Activated CD8-positive, alpha-beta T cell treated with anti-CD3 and anti-CD28 coated beads for 36 hours (primary cell): ENCODE results near the gene NBPF20. TPM values are rescaled to one million over a fixed set of nuclear protein-coding genes. Genes with fewer than 3 reads are reported as not detected.
"Not testable (repeated sequence)": the region's sequence is repeated elsewhere in the genome, so short reads cannot be mapped to it uniquely, and the experiment has no call there.

ENCODE experiments used
- ATAC-seq: fragments of 200-7000 bp; cut with Tn5 transposase; one replicate; pipeline ENCODE4 v1.10.0; 2021; ENCODE audit warnings: mild to moderate bottlenecking, moderate library complexity
- CTCF ChIA-PET: fragments of 350-600 bp; sonication (Branson Sonifier 250); formaldehyde crosslinking; loops from one replicate; lab custom pipeline; 2021; ENCODE audit warnings: antibody characterized with exemption; lab: Charles Lee
- POLR2A ChIA-PET: fragments of 350-600 bp; sonication (Branson Sonifier 250); formaldehyde crosslinking; loops from one replicate; lab custom pipeline; 2021; ENCODE audit warnings: antibody characterized with exemption; lab: Charles Lee
- DNase-seq: peaks from one replicate; pipeline ENCODE4 v3.0.0-alpha.2; 2020
- H3K27ac Mint-ChIP-seq: one replicate; pipeline ENCODE4 v1.8.0; 2021; ENCODE audit warnings: mild to moderate bottlenecking, mixed read lengths
- H3K27me3 Mint-ChIP-seq: one replicate; pipeline ENCODE4 v1.8.0; 2021; ENCODE audit warnings: mixed read lengths
- H3K36me3 Mint-ChIP-seq: one replicate; pipeline ENCODE4 v1.8.0; 2021; ENCODE audit warnings: low read depth, mixed read lengths
- H3K4me1 Mint-ChIP-seq: one replicate; pipeline ENCODE4 v1.8.0; 2021; ENCODE audit warnings: low read depth, mixed read lengths
- H3K4me3 Mint-ChIP-seq: one replicate; pipeline ENCODE4 v1.8.0; 2021; ENCODE audit warnings: mild to moderate bottlenecking, moderate library complexity, mixed read lengths
- H3K9me3 Mint-ChIP-seq: one replicate; pipeline ENCODE4 v1.8.0; 2021; ENCODE audit warnings: mixed read lengths
- intact Hi-C: fragments of 100-400 bp; cut with micrococcal nuclease; formaldehyde crosslinking; loops from one replicate; pipeline ENCODE4 v1.10.0; 2022
- total RNA-seq, 2 experiments: library from RNA; stranded (reverse); gene quantifications; one replicate each; pipeline ENCODE4 v1.2.3, GENCODE V29; 2021
- TF ChIP-seq, protein P1 (sequence below): fragments of 200-600 bp; IDR thresholded peaks from one replicate; pipeline ENCODE4 v1.8.0; 2022; ENCODE audit warnings: antibody characterized with exemption, mild to moderate bottlenecking

NBPF20 gene, protein sequence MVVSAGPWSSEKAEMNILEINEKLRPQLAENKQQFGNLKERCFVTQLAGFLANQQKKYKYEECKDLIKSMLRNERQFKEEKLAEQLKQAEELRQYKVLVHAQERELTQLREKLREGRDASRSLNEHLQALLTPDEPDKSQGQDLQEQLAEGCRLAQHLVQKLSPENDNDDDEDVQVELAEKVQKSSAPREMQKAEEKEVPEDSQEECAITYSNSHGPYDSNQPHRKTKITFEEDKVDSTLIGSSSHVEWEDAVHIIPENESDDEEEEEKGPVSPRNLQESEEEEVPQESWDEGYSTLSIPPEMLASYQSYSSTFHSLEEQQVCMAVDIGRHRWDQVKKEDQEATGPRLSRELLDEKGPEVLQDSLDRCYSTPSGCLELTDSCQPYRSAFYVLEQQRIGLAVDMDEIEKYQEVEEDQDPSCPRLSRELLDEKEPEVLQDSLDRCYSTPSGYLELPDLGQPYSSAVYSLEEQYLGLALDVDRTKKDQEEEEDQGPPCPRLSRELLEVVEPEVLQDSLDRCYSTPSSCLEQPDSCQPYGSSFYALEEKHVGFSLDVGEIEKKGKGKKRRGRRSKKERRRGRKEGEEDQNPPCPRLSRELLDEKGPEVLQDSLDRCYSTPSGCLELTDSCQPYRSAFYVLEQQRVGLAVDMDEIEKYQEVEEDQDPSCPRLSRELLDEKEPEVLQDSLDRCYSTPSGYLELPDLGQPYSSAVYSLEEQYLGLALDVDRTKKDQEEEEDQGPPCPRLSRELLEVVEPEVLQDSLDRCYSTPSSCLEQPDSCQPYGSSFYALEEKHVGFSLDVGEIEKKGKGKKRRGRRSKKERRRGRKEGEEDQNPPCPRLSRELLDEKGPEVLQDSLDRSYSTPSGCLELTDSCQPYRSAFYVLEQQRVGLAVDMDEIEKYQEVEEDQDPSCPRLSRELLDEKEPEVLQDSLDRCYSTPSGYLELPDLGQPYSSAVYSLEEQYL (N-terminal part only)
- 1 to 10 TPM in 1 of 2 experiments, under 1 TPM in 1; 0.69 to 1.2 TPM for total RNA-seq

DNA sequence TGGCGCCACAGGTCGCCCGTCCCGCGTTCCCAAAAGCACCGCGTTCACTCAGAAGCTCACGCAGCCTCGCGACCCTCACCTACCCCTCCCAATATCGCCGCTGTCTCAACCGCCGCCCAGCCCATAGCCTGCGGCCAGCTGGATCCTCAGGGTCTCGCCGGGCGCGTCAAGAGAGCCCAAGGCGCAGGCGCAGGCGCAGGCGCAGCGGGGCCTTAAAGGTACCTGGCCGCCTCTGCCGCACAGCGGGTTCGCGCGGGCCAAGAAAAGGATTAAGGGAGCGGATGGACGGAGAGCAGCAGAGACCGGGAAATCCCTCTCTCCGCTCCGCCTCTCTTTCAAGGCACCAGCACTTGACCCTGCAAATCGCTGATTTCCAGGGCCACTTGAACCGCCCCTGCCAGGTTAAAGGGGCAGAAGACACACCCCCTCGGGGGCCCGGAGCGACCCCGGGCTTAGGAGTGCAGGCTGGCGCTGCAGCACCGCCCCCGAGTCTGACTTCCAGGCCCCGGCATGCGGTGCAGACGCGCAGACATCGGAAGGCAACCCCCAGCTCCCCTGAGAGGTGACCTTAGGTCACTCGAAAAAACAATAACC, at the start of gene NBPF20:
Gene NBPF20 (minus strand): TSS at position 168 of the 594 bp plus-strand sequence. CDS start 20,331 bp downstream, outside the sequence.
- POLR2A ChIA-PET = interaction anchor here (0.6 kb wide), 1 partner anchor 40 kb away, joined by 4 read pairs; no protein-coding TSS in a partner anchor
- peaks cover 15% of the 10 kb centered on the region for H3K9me3 Mint-ChIP-seq
- peaks cover 32% of the 10 kb centered on the region for H3K27me3 Mint-ChIP-seq
- peaks cover 5% of the 10 kb centered on the region for H3K36me3 Mint-ChIP-seq
- CTCF ChIA-PET = no interaction called here
- DNase-seq (peak; percentile 79), ATAC-seq (peak; percentile 93)
- intact Hi-C loops = no loop called here
- TF ChIP-seq, protein P1, sequence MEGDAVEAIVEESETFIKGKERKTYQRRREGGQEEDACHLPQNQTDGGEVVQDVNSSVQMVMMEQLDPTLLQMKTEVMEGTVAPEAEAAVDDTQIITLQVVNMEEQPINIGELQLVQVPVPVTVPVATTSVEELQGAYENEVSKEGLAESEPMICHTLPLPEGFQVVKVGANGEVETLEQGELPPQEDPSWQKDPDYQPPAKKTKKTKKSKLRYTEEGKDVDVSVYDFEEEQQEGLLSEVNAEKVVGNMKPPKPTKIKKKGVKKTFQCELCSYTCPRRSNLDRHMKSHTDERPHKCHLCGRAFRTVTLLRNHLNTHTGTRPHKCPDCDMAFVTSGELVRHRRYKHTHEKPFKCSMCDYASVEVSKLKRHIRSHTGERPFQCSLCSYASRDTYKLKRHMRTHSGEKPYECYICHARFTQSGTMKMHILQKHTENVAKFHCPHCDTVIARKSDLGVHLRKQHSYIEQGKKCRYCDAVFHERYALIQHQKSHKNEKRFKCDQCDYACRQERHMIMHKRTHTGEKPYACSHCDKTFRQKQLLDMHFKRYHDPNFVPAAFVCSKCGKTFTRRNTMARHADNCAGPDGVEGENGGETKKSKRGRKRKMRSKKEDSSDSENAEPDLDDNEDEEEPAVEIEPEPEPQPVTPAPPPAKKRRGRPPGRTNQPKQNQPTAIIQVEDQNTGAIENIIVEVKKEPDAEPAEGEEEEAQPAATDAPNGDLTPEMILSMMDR = no peak
- H3K27ac Mint-ChIP-seq = peak within 1 kb of the TSS; percentile 70
- peak within 1 kb of the TSS; percentile 85 for H3K4me3 Mint-ChIP-seq
- H3K4me1 Mint-ChIP-seq = peaks cover 7% of the 10 kb centered on the region

DNA sequence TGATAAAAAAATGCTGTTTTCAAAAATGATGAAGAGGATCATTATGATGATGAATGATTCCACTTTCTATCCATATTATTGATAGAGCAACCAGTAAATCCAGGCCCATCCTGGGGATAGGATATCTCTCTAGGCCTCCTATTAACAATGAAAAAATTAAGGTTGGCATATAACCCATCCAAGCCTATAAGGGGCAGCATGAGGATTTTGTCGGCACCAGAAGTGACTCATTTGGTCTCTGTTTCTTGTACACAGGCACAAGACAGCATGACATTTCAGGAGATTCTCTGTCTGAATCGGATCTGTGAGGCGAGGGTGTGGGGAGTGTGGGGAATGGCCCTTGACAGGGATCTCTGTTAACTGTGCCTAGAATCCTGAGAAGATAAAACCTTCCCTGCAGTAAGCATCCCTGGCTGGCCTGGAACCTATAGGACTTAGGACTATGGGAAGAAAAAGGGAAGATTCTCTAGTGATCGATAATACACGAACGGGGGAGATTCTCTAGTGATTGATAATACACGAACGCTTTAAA, 49.5 kb upstream of the NBPF20 start:
- POLR2A ChIA-PET, intact Hi-C loops, H3K4me1 Mint-ChIP-seq, H3K9me3 Mint-ChIP-seq, H3K36me3 Mint-ChIP-seq, DNase-seq, H3K27ac Mint-ChIP-seq, CTCF ChIA-PET: not testable (repeated sequence)
- Mint-ChIP-seq H3K27me3 (peaks cover 13% of the 10 kb centered on the region), H3K4me3 (peak overlapping the region; percentile 73)
- peak; percentile 30 for ATAC-seq

DNA sequence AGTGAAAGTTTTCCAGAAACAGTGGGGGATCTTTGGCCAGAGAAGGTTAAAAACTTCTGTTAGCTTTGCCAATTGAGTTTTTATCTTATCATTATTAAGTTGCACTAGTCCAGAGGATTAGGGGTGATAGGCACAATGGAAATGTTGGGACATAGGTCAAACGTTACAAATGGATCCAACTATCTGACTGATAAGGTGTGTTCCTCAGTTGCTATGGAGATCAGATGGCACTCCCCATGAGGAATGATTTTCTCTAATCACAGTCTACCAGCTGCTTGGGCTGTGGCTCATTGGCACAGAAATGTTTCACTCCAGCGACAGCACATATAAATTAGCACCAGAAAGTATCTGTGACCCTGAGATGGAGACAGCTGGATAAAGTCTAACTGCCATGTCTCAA, 47.3 kb upstream of the NBPF20 start:
- H3K36me3 Mint-ChIP-seq, intact Hi-C loops, CTCF ChIA-PET, H3K9me3 Mint-ChIP-seq, H3K4me1 Mint-ChIP-seq, H3K27ac Mint-ChIP-seq, H3K4me3 Mint-ChIP-seq, DNase-seq, ATAC-seq, POLR2A ChIA-PET: not testable (repeated sequence)
- H3K27me3 Mint-ChIP-seq = peaks cover 13% of the 10 kb centered on the region

DNA sequence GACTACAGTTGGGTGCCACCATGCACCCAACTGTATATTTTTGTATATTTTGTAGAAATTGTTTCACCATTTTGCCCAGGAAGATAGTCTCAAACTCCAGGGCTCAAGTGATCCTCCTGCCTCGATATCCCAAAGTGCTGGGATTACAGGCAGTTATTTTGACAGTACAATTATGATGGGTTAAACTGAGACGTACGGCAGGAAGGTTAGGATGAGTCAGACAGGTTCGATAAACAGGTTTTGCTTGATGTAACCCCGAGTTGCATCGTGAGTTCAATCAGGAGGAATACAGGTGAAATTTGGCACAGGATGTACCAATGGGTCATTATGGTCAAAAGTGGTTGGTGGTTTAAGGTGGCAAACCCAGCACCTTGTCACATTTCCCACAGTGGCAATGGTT, 46.0 kb upstream of the NBPF20 start:
- intact Hi-C loops, H3K27ac Mint-ChIP-seq, ATAC-seq, H3K4me1 Mint-ChIP-seq, H3K9me3 Mint-ChIP-seq, H3K4me3 Mint-ChIP-seq, POLR2A ChIA-PET, H3K36me3 Mint-ChIP-seq, DNase-seq, CTCF ChIA-PET: not testable (repeated sequence)
- H3K27me3 Mint-ChIP-seq = peaks cover 13% of the 10 kb centered on the region

DNA sequence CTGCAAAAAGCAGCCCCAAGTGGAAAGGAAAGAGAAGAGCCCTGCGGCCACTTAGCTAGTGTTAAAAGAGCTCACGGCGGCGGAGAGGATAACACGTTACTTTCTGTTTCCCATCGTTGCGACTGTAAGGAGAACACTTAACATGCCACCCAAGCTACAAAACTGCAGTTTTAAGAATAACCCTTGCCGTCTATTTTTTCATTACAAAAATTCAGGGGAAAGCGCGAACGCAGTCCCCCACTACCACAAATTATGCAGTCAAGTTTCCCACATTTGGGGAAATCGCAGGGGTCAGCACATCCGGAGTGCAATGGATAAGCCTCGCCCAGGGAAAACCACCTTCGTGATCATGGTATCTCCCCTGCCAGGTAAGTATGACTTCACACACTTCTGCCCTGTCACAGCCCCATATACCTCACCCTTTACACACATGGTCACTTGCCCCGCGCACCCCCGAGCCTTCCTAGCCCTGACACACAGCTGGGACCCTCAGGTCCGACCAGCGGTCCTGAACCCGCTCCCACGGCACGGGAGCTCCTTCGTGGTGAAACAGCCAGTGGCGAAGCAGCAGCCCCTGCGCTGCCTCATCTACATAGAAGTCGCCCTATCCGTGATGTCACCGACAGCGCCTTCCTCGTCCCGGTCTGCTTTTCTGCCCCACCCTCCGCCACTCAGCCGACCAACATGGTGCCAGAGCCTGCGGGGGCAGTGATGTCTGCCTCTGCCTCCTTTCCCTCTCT, 40.2 kb upstream of the NBPF20 start:
- H3K4me1 Mint-ChIP-seq, H3K9me3 Mint-ChIP-seq, H3K36me3 Mint-ChIP-seq, CTCF ChIA-PET, intact Hi-C loops, H3K27me3 Mint-ChIP-seq: not testable (repeated sequence)
- peak; percentile 90 for DNase-seq
- H3K27ac Mint-ChIP-seq = peak overlapping the region; percentile 96
- POLR2A ChIA-PET = interaction anchor here (0.6 to 0.9 kb wide), 3 partner anchors 38 to 185 kb away, joined by 4 to 10 read pairs (median 4); no protein-coding TSS in a partner anchor
- ATAC-seq = peak; percentile 87
- H3K4me3 Mint-ChIP-seq = peak overlapping the region; percentile 75

DNA sequence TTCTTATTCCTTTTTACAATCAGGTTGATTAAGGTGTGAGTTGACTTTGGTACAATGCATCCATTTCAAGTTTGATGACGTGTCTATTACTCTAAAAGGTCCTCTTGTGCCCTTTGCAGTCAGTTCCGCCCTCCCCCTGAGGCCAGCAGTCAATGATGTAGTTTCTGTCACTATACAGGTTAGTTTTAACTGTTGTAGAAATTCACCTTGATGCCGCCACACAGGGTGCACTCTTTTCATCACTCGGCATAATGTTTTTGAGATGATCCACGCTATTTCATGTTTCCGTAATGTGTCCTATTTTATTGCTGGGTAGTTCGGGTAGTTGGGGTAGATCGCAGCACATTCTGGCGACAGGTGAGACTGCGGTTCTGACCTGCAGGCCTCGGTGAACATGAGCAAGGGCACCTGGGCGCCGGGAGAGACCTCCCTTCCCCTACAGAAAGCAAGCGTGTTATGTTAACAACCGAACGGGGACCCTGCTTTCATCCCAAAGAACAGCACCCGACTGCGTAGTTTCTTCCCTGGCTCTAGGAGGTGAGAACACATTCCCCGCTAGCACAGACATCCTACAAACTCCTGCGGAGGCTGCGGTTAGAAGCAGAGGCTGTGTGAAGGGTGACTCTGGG, 39.4 kb upstream of the NBPF20 start:
- DNase-seq, H3K36me3 Mint-ChIP-seq, H3K9me3 Mint-ChIP-seq, H3K27me3 Mint-ChIP-seq, intact Hi-C loops, CTCF ChIA-PET, H3K4me1 Mint-ChIP-seq: not testable (repeated sequence)
- POLR2A ChIA-PET = interaction anchor here (0.6 to 0.9 kb wide), 3 partner anchors 38 to 184 kb away, joined by 4 to 10 read pairs (median 4); no protein-coding TSS in a partner anchor
- peak overlapping the region; percentile 75 for H3K4me3 Mint-ChIP-seq
- H3K27ac Mint-ChIP-seq = peak overlapping the region; percentile 96
- ATAC-seq = peak; percentile 6

DNA sequence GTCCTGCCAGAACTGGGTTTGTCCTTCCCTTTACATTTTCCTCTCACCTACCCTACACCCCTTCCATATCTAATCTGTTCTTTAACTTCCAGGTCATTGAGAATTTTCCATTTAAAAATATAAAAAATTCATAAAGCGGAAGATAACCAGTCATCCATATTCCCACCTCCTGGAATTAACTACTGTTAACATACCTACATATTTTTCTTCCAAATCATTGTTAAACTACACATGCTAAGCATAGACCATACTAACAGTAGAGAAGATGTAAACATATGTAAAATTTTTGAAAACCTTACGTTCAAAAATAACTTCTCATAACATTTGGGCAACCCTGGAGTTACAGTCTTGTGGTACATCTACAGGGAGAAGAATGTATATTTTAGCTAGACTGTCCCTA, 38.6 kb upstream of the NBPF20 start:
- H3K9me3 Mint-ChIP-seq, POLR2A ChIA-PET, H3K27me3 Mint-ChIP-seq, intact Hi-C loops, H3K4me1 Mint-ChIP-seq, CTCF ChIA-PET, H3K36me3 Mint-ChIP-seq, DNase-seq, H3K27ac Mint-ChIP-seq, ATAC-seq, H3K4me3 Mint-ChIP-seq: not testable (repeated sequence)

DNA sequence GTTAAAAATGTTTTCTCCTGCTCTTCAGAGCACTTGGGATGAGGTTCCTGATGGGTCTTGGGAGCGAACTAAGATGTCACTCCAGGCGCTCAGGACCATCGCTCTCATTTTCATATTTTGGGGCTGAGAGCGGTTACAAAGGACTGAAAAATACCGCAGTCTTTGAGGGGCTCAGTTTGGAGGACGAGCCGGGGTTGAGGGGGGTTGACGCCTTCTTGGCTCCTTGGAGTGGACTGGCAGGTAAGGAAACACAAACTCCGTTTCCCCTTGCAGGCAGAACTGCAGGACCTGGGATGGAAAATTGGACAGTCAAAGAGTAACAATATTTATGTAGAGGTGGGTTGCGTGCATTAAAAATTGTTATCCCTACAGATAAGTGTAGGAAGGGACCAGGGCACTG, 35.3 kb upstream of the NBPF20 start:
- H3K4me3 Mint-ChIP-seq, H3K9me3 Mint-ChIP-seq, intact Hi-C loops: not testable (repeated sequence)

DNA sequence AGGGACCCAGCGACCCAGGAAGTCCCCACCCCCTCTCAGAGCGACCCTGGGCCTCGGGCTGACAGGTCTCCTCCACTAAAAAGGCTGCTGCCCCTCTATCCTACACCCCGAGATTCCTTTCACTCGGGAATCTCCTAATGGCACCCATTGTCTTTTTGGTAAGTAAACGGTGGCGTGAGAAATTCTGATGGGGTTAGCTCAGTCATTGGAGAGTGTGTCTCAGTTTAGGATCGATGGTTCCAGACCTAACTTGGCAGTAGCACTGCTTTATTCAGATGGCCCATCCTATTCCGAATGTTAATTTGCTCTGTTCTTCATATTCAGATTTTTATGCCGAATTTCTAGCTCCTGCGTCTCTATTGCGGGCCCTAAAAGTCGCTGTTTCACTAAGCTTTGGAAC, 34.6 kb upstream of the NBPF20 start:
- H3K4me3 Mint-ChIP-seq, POLR2A ChIA-PET, CTCF ChIA-PET, DNase-seq, H3K9me3 Mint-ChIP-seq, H3K4me1 Mint-ChIP-seq, H3K27ac Mint-ChIP-seq, intact Hi-C loops, H3K36me3 Mint-ChIP-seq: not testable (repeated sequence)
- peaks cover 16% of the 10 kb centered on the region for H3K27me3 Mint-ChIP-seq
- ATAC-seq = peak; percentile 3

More for the DNA sequence above, 35.3 kb upstream of the NBPF20 start:
- POLR2A ChIA-PET, H3K36me3 Mint-ChIP-seq, ATAC-seq, H3K4me1 Mint-ChIP-seq, CTCF ChIA-PET, DNase-seq, H3K27ac Mint-ChIP-seq: not testable (repeated sequence)
- peaks cover 14% of the 10 kb centered on the region for H3K27me3 Mint-ChIP-seq
